Activated T-cell treated with anti-CD3 and anti-CD28 coated beads for 1 hour (primary cell): ENCODE results near the gene CFAP65.

Experiments used
- DNase-seq: peaks from one replicate; pipeline ENCODE4 v3.0.0-alpha.2; 2020; ENCODE audit warnings: low read depth

CFAP65 gene

GRCh38 chr2:219041252-219041651, at the start of gene CFAP65:
Gene CFAP65, minus strand, starts transcription at chr2:219041516. Its CDS starts 2,468 bp downstream, at chr2:219039048.
- no peak for DNase-seq

GRCh38 chr2:219090436-219091299, 49.4 kb upstream of the CFAP65 start:
- no peak for DNase-seq

- DNase-seq = no peak
These were observed 48.0 kb upstream of the CFAP65 start for GRCh38 chr2:219089330-219089729.

- no peak for DNase-seq
These were observed 46.5 kb upstream of the CFAP65 start for GRCh38 chr2:219087848-219088247.

GRCh38 chr2:219087361-219087760, 46.0 kb upstream of the CFAP65 start:
- DNase-seq = no peak

GRCh38 chr2:219086196-219086595, 44.9 kb upstream of the CFAP65 start:
- no peak for DNase-seq

- DNase-seq = no peak
These were observed 43.5 kb upstream of the CFAP65 start for GRCh38 chr2:219084791-219085190.

GRCh38 chr2:219082332-219082958, 41.1 kb upstream of the CFAP65 start:
- DNase-seq = no peak

GRCh38 chr2:219081701-219082331, 40.5 kb upstream of the CFAP65 start:
- no peak for DNase-seq

- no peak for DNase-seq
These were observed 39.8 kb upstream of the CFAP65 start for GRCh38 chr2:219081096-219081495.

- DNase-seq = no peak
These were observed 38.1 kb upstream of the CFAP65 start for GRCh38 chr2:219079417-219079816.

- DNase-seq = no peak
These were observed 37.6 kb upstream of the CFAP65 start for GRCh38 chr2:219078951-219079350.

- DNase-seq = no peak
These were observed 36.8 kb upstream of the CFAP65 start for GRCh38 chr2:219078126-219078525.

GRCh38 chr2:219076253-219076652, 34.9 kb upstream of the CFAP65 start:
- DNase-seq = no peak

GRCh38 chr2:219073413-219074129, 32.3 kb upstream of the CFAP65 start:
- DNase-seq = no peak

GRCh38 chr2:219072741-219073250, 31.5 kb upstream of the CFAP65 start:
- no peak for DNase-seq

GRCh38 chr2:219071131-219071816, 30.0 kb upstream of the CFAP65 start:
- no peak for DNase-seq

GRCh38 chr2:219065484-219065883, 24.2 kb upstream of the CFAP65 start:
- no peak for DNase-seq

- DNase-seq = no peak
These were observed 20.8 kb upstream of the CFAP65 start for GRCh38 chr2:219062081-219062480.

- no peak for DNase-seq
These were observed 19.8 kb upstream of the CFAP65 start, which contains the start of gene IHH for GRCh38 chr2:219060821-219061791. Gene IHH, minus strand, starts transcription at chr2:219060921. Its CDS starts 454 bp downstream, at chr2:219060467.
